Erythroblast (primary cell): Measurements from ENCODE around the gene IFIT2.
"Not testable (repeated sequence)": the region's sequence is repeated elsewhere in the genome, so short reads cannot be mapped to it uniquely, and the experiment has no call there.

Experiments
- GATA1 ChIP-seq: IDR thresholded peaks from 2 replicates; pipeline ENCODE4 v1.6.1; 2011; ENCODE audit warnings: low read depth, mild to moderate bottlenecking, control low read depth, low read length, moderate library complexity
- POLR2A ChIP-seq: IDR thresholded peaks from 2 replicates; pipeline ENCODE4 v1.6.1; 2011; ENCODE audit warnings: mild to moderate bottlenecking, low read length

DNA sequence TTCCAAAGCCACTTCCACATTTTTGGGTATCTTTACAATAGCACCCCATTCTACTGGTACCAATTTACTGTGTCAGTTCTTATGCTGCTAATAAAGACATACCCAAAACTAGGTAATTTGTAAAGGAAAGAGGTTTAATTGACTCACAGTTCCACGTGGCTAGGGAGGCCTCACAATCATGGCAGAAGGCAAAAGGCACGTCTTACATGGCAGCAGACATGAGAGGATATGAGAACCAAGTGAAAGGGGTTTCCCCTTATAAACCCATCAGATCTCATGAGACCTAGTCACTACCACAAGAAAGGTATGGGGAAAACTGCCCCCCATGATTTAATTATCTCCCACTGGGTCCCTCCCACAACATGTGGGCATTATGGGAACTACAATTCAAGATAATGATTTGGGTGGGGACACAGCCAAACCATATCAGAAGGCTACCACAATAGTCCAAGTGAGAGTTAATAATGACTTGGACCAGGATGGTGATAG lies 46.7 kb upstream of the IFIT2 start:
- not testable (repeated sequence) for TF ChIP-seq POLR2A, GATA1
